Measurements from ENCODE around the gene IL17RE. TPM values are rescaled to one million over a fixed set of nuclear protein-coding genes. Genes with fewer than 3 reads are reported as not detected.

The IL17RE gene
- total and polyA plus RNA-seq, 2 experiments from 2014 or later = 1.1 to 3.4 TPM

GRCh38 chr3:9935966-9936510 is 33.4 kb downstream of the IL17RE start (continued):
- TF ChIP-seq ZNF462 (CRISPR knock-in tag; IDR thresholded peaks at IDR 0.05) (no peak), REST (IDR thresholded peaks at IDR 0.05; ENCODE audit: unreplicated experiment) (no peak), ZNF331 (CRISPR knock-in tag; IDR thresholded peaks at IDR 0.05; ENCODE audit: low read depth) (no peak), POLR2AphosphoS5 (IDR thresholded peaks at IDR 0.05; ENCODE audit: low read depth) (no peak), CREB1 (CRISPR knock-in tag; IDR thresholded peaks at IDR 0.05; ENCODE audit: low read depth) (no peak), NANOG (IDR thresholded peaks at IDR 0.05; ENCODE audit: borderline replicate concordance) (no peak)
